ENCODE data around the gene CSK. TPM values are rescaled to one million over a fixed set of nuclear protein-coding genes. Genes with fewer than 3 reads are reported as not detected.

CSK gene
- total RNA-seq, 1 experiment from 2014 or later = 22.7 TPM

GRCh38 chr15:74826364-74826819 is 44.5 kb downstream of the CSK start, which contains the start of gene CPLX3:
TSS of gene CPLX3 (plus strand) at chr15:74826627. CDS start at chr15:74826704, 77 bp downstream.
- DNase-seq (ENCODE audit: low spot score) = no peak

- no peak for DNase-seq (ENCODE audit: low spot score)
Measured at GRCh38 chr15:74826921-74827320, 45.0 kb downstream of the CSK start.

GRCh38 chr15:74827614-74828013 is 45.7 kb downstream of the CSK start:
- DNase-seq (ENCODE audit: low spot score) = no peak

GRCh38 chr15:74828835-74829234 is 47.0 kb downstream of the CSK start:
- DNase-seq (ENCODE audit: low spot score) = no peak

GRCh38 chr15:74829486-74829885 is 47.6 kb downstream of the CSK start:
- DNase-seq (ENCODE audit: low spot score) = no peak

DNA sequence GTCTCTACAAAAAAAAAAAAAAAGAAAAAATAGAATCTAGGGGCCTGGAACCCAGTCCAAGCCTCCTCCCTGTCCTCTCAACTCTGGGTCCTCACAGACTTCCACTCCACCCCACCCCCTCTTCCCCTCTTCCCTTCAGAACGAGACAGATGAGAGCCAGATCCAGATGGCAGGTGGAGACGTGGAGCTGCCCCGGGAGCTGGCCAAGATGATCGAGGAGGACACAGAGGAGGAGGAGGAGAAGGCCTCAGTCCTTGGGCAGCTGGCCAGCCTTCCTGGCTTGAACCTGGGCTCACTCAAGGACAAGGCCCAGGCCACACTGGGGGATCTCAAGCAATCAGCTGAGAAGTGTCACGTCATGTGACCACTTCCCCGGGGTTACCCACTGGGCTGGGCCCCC is 48.1 kb downstream of the CSK start:
- no peak for DNase-seq (ENCODE audit: low spot score)

GRCh38 chr15:74830868-74831267 is 49.0 kb downstream of the CSK start:
- no peak for DNase-seq (ENCODE audit: low spot score)

DNA sequence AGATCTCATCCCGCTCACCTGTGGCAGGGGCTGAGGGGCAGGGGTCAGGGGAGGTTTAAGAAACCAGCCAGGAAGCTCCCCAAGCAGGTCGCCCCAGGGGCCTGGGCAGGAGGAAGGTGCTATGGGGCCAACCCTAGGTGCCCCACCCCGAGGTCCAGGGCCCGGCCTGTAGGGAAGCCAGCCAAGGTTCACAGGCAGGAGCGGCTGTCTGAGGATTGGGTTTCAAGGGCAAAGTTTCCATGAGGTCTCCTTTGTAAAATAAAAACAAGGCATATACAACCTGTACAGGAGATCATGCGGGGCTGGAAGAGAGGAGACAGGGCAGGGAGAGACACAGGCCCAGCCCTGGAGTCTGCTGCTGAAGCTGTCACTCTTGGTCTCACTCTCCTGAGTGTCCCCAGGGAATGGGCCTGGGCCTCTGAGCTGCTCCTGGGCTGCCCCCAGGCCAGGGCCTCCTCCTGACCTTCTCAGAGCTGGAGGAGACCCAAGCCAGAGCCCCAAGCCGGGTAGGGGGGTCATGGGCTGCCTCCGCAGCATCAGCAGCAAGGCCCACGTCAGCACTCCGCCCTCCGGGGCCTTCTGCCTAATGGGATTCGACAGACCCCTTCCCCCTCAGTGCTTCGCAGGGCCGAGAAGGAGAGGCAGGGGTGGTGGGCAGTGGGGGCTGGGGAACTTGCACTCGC is 50.1 kb downstream of the CSK start:
- no peak for DNase-seq (ENCODE audit: low spot score)

DNA sequence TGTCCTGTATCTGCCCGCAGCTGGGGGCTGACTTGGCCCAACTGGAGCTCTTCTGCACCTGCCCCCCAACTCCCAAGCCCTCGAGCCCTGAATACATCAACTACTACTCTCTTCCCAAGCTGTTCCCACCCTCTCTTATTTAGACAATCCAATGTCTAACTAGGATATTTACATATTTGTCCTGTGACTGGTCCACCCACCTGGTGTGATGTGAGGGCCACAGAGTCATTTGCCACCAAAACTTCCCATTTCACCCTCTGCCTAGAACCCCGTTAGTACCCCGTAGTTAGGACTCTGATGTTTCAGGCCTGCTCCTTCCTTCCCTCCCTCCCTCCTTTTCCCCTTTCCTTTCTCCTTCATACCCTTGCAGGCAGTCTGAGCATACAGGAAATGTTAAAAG is 50.9 kb downstream of the CSK start:
- no peak for DNase-seq (ENCODE audit: low spot score)

DNA sequence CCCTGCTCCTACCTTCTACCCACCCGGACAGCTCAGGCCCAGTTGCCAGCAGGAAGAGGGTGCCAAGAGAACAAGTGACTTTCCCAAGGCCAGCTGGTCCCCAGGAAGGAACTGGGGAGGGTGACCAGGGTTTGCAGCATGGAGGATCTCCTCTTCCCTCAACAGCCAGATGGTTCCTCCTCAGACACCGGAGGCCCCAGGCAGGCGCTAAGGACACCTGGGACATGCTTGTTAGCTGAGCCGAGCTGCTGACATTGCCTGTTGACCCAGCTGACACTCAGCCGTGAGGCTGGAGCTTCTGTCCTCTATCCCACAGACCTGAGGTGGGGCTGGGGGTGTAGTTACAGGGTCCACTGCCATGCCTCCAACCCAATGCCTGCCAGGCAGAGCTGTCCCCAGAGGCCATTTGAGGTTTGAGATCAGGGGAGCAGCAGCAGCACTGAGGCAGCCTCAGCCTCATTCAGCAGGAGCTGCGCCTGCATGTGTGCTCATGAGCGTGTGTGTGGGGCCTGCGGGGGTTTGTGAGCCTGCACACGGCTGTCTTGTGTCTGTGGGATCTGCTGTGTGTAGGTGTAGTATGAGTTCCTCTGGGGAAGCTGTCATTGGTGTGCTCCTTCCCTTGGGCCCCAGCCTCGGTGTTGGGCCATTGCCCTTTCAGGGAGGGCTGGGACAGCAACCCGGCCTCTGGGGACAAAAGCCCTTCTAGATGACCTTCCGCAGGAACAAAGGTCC is 51.7 kb downstream of the CSK start:
- DNase-seq (ENCODE audit: low spot score) = no peak

DNA sequence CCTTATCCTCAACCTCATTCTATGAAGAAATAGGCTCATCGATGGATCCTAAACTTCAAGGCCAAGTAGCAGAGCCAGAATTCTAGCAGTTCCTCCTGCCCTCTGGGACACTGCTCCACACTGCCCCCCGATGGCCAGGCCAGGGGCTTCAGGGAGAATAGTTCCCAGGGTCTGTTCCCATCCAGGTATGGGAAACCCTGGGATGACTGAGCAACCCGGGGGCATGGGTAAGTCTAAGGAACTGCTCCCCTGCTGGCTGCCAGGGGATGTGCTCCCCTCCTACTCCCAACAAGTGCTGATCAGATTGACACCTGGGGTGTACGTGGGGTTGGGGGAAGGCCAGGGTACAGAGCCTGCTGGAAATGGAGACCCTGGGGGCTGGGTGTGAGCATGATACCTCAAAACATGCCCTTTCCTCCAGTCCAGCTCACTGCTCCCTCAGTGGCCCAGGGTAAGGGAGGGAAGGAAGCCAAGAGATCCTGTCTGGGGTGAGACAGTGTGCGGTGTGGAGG is 53.5 kb downstream of the CSK start:
- peak; percentile 62 for DNase-seq (ENCODE audit: low spot score)

GRCh38 chr15:74836846-74837245 is 55.0 kb downstream of the CSK start:
- DNase-seq (ENCODE audit: low spot score) = no peak

- no peak for DNase-seq (ENCODE audit: low spot score)
Measured at GRCh38 chr15:74837482-74838136, 55.7 kb downstream of the CSK start.

DNA sequence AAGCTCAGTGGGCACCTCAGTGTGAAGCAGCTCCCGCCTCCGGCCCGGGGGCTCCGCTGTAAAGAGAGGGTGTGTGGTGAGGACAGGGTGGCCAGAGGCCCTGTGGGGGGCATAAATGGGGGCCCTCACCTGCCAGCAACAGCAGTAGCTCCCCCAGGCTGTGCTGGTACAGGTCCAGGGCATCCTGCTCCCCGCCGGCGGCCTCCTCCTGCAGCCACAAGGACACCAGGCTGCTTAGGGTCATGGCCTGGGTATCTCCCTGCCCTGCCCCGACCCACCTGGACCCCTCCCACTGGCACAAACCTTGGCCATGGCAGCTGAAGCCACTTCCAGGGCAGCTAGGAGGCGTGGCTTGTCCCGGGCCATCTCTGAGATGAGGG is 56.2 kb downstream of the CSK start:
- DNase-seq (ENCODE audit: low spot score) = no peak

GRCh38 chr15:74838746-74839525 is 57.1 kb downstream of the CSK start:
- no peak for DNase-seq (ENCODE audit: low spot score)

GRCh38 chr15:74839526-74840395 is 57.9 kb downstream of the CSK start:
- no peak for DNase-seq (ENCODE audit: low spot score)

DNA sequence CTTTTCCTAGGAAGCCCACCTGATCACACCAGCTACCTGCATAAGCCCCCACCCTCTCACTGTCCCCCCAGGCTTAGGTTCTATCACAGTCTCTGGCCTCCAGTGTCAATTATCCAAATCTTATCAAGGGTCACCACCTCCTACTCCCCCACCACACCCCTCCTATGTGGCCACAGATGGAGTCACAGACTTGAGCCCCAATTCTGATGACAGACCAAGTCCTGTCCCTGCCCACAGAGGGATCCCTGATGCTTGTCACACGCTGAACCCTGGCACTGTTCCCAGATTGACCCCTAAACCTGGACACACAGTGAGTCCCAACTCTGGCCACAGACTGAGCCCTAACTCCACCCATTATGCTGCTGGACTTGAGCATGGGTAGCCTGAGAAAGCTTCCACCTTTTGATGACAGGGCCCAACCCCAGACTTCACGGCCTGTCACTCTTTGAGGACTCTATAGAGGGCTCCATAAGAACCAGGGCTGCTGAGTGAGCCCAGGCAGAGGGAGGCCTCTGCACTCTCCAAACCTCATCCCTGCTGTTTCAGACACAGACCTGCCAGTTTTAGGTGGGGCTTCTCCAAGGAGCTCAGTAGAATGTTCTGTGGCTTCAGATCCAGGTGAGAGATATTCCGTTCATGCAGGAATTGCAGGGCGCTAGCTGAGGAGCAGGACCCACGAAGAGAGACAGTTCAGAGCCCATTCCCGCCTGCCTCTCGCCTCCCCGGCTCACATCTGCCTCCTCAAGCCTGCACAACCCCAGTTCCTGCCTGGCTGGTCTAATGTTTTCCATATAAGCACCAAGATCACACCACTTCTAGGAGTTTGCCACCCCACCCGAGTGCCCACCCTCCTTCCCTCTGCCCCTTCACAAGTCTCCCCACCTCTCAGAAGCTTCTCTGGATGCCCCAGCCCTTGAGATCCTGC is 59.2 kb downstream of the CSK start:
- no peak for DNase-seq (ENCODE audit: low spot score)

GRCh38 chr15:74841891-74842373 is 60.1 kb downstream of the CSK start:
- no peak for DNase-seq (ENCODE audit: low spot score)

Data from H4 (cell line).